ENCODE data around the gene ITGB6.

The ITGB6 gene

GRCh38 chr2:160109939-160110673, 90.0 kb downstream of the ITGB6 start:
- no peak overlapping the region for H3K27ac ChIP-seq (replicated peaks)
- DNase-seq (ENCODE audit: low read depth in 1 of 2, low spot score in 1 of 2): peak; percentile 16 to 52
- TF ChIP-seq CTCF (IDR thresholded peaks at IDR 0.05; ENCODE audit: insufficient read depth, low read length) (peak; percentile 28), SPI1 (IDR thresholded peaks at IDR 0.05; ENCODE audit: borderline replicate concordance, low read depth) (no peak), POLR2AphosphoS5 (IDR thresholded peaks at IDR 0.05; ENCODE audit: low read depth) (no peak)

DNA sequence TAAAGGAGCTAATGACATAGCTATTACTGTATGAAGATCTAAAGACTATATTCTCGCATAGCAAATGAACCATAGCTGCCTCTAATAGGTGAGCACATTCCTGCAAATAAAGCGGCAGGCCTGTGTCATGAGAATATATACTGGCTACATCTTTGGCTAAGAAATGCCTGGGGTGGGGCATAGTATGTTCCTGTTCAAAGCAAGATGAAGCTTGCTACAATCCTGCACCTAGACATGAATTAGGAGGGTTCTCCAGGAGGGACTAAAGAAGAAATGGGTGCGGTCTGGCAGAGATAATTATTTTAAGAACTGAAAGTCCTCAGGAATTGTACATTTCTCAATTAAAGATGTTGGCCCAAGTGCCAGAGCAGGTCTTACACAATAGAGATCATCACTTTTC, 90.8 kb downstream of the ITGB6 start:
- no peak for DNase-seq (ENCODE audit: low read depth in 1 of 2, low spot score in 1 of 2)
- no peak overlapping the region for H3K4me3 ChIP-seq (replicated peaks; ENCODE audit: insufficient read depth, low read length)
- H3K27me3 ChIP-seq (ENCODE audit: insufficient read depth, poor library complexity, severe bottlenecking): peaks cover 11% of the 10 kb centered on the region
- no peak overlapping the region for H3K27ac ChIP-seq (replicated peaks)
- TF ChIP-seq REST (IDR thresholded peaks at IDR 0.05; ENCODE audit: insufficient replicate concordance, low read depth) (no peak), CTCF (IDR thresholded peaks at IDR 0.05; ENCODE audit: insufficient read depth, low read length) (no peak), GABPA (IDR thresholded peaks at IDR 0.05; ENCODE audit: low read depth) (no peak), POLR2AphosphoS5 (IDR thresholded peaks at IDR 0.05; ENCODE audit: low read depth) (no peak), SPI1 (IDR thresholded peaks at IDR 0.05; ENCODE audit: borderline replicate concordance, low read depth) (no peak)

More at GRCh38 chr2:160109939-160110673, 90.0 kb downstream of the ITGB6 start:
- Histone ChIP-seq H3K4me3 (replicated peaks; ENCODE audit: insufficient read depth, low read length) (no peak overlapping the region), H3K27me3 (ENCODE audit: insufficient read depth, poor library complexity, severe bottlenecking) (peaks cover 11% of the 10 kb centered on the region)

DNA sequence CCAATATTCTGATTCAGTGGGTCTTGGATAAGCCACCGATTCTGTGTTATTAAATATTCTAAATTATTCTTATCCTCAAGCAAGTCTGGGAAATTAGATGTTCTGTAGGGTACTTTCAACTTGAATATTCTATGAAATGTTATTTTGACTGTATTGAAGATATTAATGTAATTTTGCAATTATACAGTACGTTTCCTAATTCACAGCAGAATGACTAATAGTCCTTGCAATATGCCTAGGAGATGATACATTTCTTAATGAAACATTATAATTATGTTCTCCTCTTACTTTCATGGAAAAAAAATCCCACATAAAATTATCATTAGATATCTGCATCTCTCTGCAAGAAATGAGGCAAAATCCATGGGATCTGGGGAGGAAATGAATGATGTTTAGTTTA, 91.4 kb downstream of the ITGB6 start:
- no peak overlapping the region for H3K4me3 ChIP-seq (replicated peaks; ENCODE audit: insufficient read depth, low read length)
- H3K27ac ChIP-seq (replicated peaks): no peak overlapping the region
- no peak for DNase-seq (ENCODE audit: low read depth in 1 of 2, low spot score in 1 of 2)
- H3K27me3 ChIP-seq (ENCODE audit: insufficient read depth, poor library complexity, severe bottlenecking): peaks cover 9% of the 10 kb centered on the region
- no peak for TF ChIP-seq CTCF (IDR thresholded peaks at IDR 0.05; ENCODE audit: insufficient read depth, low read length)
- TF ChIP-seq GABPA (IDR thresholded peaks at IDR 0.05; ENCODE audit: low read depth): no peak
- TF ChIP-seq REST (IDR thresholded peaks at IDR 0.05; ENCODE audit: insufficient replicate concordance, low read depth): no peak
- no peak for TF ChIP-seq POLR2AphosphoS5 (IDR thresholded peaks at IDR 0.05; ENCODE audit: low read depth)
- no peak for TF ChIP-seq SPI1 (IDR thresholded peaks at IDR 0.05; ENCODE audit: borderline replicate concordance, low read depth)
